NT2/D1 (cell line): ENCODE results near the gene IGFALS.
A peak's percentile ranks its signal among the peaks of the same experiment; 100 is the strongest.

Source experiments
- DNase-seq: peaks from one replicate; pipeline ENCODE4 v3.0.0-alpha.2; 2011; ENCODE audit warnings: low read depth, low spot score
- H3K27me3 ChIP-seq: 2 replicates; pipeline ENCODE4 v1.6.0; 2011; ENCODE audit warnings: mild to moderate bottlenecking; ENCODE audit not compliant: insufficient read length, insufficient read depth
- H3K36me3 ChIP-seq: 2 replicates; pipeline ENCODE4 v1.6.1; 2011; ENCODE audit warnings: mild to moderate bottlenecking, low read length, mixed read lengths; ENCODE audit not compliant: insufficient read depth, insufficient read length
- H3K4me1 ChIP-seq: 2 replicates; pipeline ENCODE4 v1.5.1; 2011; ENCODE audit not compliant: insufficient read depth, insufficient read length
- H3K4me3 ChIP-seq: 2 replicates; pipeline ENCODE4 v1.5.1; 2011; ENCODE audit warnings: low read depth; ENCODE audit not compliant: insufficient read length
- H3K9ac ChIP-seq: 2 replicates; pipeline ENCODE4 v1.6.0; 2011; ENCODE audit warnings: low read depth; ENCODE audit not compliant: insufficient read length
- H3K9me3 ChIP-seq: 2 replicates; pipeline ENCODE4 v1.5.1; 2011; ENCODE audit warnings: mild to moderate bottlenecking, low read length; ENCODE audit not compliant: insufficient read depth
- SUZ12 ChIP-seq: IDR thresholded peaks from 2 replicates; pipeline ENCODE4 v1.6.1; 2011; ENCODE audit not compliant: insufficient read length, insufficient read depth; ENCODE audit errors: extremely low read depth
- YY1 ChIP-seq: IDR thresholded peaks from 2 replicates; pipeline ENCODE4 v1.6.1; 2011; ENCODE audit not compliant: insufficient read length, insufficient read depth
- ZNF274 ChIP-seq: IDR thresholded peaks from 2 replicates; pipeline ENCODE4 v1.6.1; 2011; ENCODE audit warnings: mild to moderate bottlenecking, low read depth, low read length

Gene IGFALS

GRCh38 chr16:1767116-1767994 is 26.1 kb downstream of the IGFALS start:
- Histone ChIP-seq H3K27me3 (no peaks in the 10 kb centered on the region), H3K4me3 (no peak overlapping the region), H3K36me3 (peaks cover 84% of the 10 kb centered on the region), H3K9ac (no peak overlapping the region), H3K9me3 (no peaks in the 10 kb centered on the region), H3K4me1 (peaks cover 25% of the 10 kb centered on the region)
- no peak for DNase-seq
- no peak for TF ChIP-seq SUZ12
- no peak for TF ChIP-seq YY1
- TF ChIP-seq ZNF274 = no peak

GRCh38 chr16:1766701-1767100 is 26.8 kb downstream of the IGFALS start:
- Histone ChIP-seq H3K4me1 (peaks cover 25% of the 10 kb centered on the region), H3K9ac (no peak overlapping the region), H3K36me3 (peaks cover 84% of the 10 kb centered on the region), H3K27me3 (no peaks in the 10 kb centered on the region), H3K9me3 (no peaks in the 10 kb centered on the region), H3K4me3 (no peak overlapping the region)
- TF ChIP-seq SUZ12 (no peak), YY1 (no peak), ZNF274 (no peak)
- DNase-seq = no peak

GRCh38 chr16:1766231-1766630 is 27.3 kb downstream of the IGFALS start:
- no peak overlapping the region for H3K4me3 ChIP-seq
- H3K9ac ChIP-seq = no peak overlapping the region
- peaks cover 86% of the 10 kb centered on the region for H3K36me3 ChIP-seq
- peaks cover 25% of the 10 kb centered on the region for H3K4me1 ChIP-seq
- no peaks in the 10 kb centered on the region for H3K9me3 ChIP-seq
- no peak for DNase-seq
- no peak for TF ChIP-seq ZNF274
- no peak for TF ChIP-seq YY1
- TF ChIP-seq SUZ12 = no peak
- no peaks in the 10 kb centered on the region for H3K27me3 ChIP-seq

DNA sequence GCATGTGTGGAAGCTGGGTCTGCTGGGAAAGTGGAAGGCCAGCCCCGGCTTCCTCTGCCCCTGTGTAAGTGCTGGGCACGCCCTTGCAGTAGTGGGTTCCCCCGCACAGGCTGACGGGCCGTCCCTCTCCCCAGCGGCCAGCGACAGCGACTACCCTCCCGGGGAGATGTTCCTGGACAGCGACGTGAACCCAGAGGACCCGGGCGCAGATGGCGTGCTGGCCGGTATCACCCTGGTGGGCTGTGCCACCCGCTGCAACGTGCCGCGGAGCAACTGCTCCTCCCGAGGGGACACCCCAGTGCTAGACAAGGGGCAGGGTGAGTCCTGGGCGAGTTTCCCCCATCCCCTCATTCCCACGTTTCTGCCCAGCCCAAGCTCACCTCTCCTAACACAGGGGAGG is 27.7 kb downstream of the IGFALS start:
- H3K9me3 ChIP-seq = no peaks in the 10 kb centered on the region
- peaks cover 25% of the 10 kb centered on the region for H3K4me1 ChIP-seq
- H3K27me3 ChIP-seq = no peaks in the 10 kb centered on the region
- H3K36me3 ChIP-seq = peaks cover 90% of the 10 kb centered on the region
- H3K4me3 ChIP-seq = no peak overlapping the region
- no peak for TF ChIP-seq SUZ12
- no peak for TF ChIP-seq ZNF274
- TF ChIP-seq YY1 = no peak
- no peak overlapping the region for H3K9ac ChIP-seq
- DNase-seq = no peak

DNA sequence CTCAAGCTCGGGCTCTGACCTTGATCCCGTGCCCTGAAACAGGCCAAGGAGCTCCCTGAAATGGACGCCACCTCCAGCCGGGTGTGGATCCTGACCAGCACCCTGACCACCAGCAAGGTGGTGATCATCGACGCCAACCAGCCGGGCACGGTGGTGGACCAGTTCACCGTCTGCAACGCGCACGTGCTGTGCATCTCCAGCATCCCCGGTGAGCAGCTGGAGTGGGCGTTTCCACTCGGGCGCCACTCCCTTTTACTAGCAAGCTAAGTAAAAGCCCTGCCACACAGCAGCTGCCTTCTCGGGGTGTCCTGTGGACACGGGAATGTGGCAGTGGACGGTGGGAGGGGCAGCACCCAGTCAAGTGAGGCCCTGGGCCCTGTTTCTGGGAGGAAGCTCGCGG is 28.5 kb downstream of the IGFALS start:
- Histone ChIP-seq H3K9ac (peak overlapping the region; percentile 82), H3K36me3 (peaks cover 91% of the 10 kb centered on the region)

GRCh38 chr16:1763521-1764511 is 29.7 kb downstream of the IGFALS start:
- TF ChIP-seq SUZ12 (no peak), ZNF274 (no peak), YY1 (no peak)
- no peaks in the 10 kb centered on the region for H3K9me3 ChIP-seq
- no peaks in the 10 kb centered on the region for H3K27me3 ChIP-seq
- DNase-seq = peak; percentile 52
- peak overlapping the region; percentile 82 for H3K9ac ChIP-seq
- H3K36me3 ChIP-seq = peaks cover 89% of the 10 kb centered on the region
- peak overlapping the region; percentile 28 for H3K4me3 ChIP-seq
- peaks cover 22% of the 10 kb centered on the region for H3K4me1 ChIP-seq

More for the DNA sequence above, 28.5 kb downstream of the IGFALS start:
- Histone ChIP-seq H3K27me3 (no peaks in the 10 kb centered on the region), H3K4me1 (peaks cover 25% of the 10 kb centered on the region), H3K4me3 (no peak overlapping the region), H3K9me3 (no peaks in the 10 kb centered on the region)
- TF ChIP-seq YY1 (no peak), SUZ12 (no peak), ZNF274 (no peak)
- no peak for DNase-seq
